Stimulated activated CD8-positive, alpha-beta memory T cell treated with anti-CD3 and anti-CD28 coated beads, Interleukin-2, amount 100 ng/mL, for 1 hour (primary cell): Measurements from ENCODE around the gene FRMD6.

Experiments
- DNase-seq, 2 donors: peaks; one replicate each; pipeline ENCODE4 v3.0.0-alpha.2; 2020; ENCODE audit warnings: low read depth in 2 of 2

Gene FRMD6

DNA sequence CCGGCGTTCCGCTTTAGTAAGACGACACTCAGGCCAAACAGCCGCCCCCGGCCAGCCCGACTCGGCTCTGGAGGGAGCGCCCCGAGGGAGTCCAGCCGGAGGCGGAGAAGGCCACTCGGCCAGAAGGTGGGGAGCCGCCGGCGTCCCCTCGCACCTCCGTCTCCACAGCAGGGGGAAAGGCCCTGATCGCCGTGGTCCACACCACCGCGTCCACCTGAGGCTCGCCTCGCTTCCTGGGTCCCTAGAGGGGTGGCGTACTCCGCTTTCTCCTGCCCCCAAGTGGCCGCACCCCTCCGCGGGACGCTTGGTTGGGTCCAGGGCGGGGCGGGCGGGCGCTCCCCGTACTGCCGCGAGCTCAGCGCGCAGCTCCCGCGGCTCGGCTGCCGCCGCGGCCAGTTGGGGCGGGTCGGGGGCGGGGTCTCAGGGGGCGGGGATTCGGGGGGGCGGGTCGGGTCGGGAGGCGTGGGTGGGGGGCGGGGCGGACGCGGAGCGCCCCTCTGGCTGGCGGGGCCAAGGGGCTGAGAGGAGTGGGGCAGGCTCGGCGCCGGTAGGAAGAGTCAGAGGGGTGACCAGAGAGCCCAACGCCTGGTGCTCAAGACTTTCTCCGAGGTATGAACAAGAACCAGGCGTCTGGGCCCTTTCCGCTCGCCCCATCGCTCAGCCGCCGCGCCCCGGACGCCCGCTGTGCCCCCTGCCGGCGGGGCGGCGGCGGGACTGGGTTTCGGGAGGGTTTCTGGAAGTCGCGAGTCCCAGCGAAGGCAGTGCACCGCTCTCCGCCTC is at the start of gene FRMD6:
Gene FRMD6 (plus strand): TSS at position 523 of the 780 bp plus-strand sequence. CDS start 37,927 bp downstream, outside the sequence.
- peak; percentile 54 to 62 for DNase-seq

DNA sequence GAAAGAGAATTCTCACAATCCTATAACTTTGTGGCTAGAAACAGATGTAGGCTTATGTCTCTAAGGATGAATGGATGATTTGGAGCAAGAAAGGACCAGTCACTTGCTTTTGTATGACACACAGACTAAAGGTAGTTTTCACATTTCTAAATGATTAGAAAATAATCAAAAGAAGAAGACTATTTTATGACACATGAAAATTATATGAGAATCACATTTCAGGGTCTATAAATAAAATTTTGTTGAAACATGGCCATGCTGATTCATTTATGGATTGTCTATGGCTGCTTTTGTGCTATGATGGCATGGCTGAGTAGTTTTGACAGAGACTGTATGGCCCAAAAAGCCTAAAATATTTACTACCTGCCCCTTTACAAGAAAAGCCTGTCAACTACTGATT is 49.4 kb upstream of the FRMD6 start:
- DNase-seq = no peak

DNA sequence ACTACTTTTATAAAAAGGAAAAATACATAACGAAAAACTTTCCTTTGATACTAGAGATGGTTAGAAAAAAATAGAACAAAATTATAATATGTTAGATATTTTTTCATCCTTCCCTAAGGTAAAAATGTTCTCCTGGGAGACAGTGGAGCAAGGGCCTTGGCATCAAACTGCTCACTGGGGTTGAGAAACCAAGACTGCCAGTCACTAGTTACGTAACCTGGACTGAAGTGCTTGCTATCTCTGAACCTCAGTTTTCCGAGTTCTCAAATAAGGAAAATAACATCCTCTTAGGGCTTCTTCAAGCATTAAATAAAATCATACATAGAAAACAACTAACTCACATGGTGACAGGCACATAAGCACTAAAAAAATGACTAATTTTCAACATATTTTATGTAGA is 48.2 kb upstream of the FRMD6 start:
- DNase-seq = no peak

DNA sequence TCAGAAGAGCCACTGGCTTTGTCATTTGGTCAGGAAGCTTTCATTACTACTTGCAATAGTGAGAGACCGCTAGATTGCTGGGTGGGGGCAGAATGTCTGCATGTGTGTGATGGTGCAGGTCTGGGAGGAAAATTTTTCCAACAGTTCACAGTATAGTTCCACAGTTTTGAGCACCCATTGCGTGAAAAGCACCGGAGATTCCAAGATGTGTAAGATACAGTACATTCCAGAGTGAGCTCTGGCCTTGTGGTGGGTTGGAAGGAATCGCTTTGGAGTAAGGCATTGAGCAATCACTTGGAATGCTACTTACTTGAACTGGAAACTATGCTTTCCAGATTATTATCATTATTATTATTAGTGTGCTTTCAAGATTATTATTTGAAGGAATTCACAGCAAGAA is 47.6 kb upstream of the FRMD6 start:
- DNase-seq = no peak

DNA sequence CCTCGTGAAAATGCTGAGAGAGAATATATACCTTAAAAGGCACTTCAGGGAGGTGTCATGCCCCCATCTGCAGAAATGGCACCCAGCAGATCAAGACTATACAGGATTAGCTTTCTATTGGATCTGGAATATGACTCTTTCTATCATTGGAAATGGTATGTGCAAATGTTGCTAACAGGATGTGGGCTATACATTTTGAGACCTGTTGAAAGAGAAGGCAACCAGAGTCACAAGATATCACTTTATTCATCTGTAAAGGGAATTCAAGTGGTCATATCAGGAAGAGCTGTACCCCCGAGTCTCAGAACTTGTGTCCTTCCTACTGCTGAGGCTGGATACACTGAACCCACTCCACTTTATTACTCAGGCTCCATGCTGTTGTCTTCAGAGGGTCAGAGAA is 46.1 kb upstream of the FRMD6 start:
- no peak for DNase-seq

DNA sequence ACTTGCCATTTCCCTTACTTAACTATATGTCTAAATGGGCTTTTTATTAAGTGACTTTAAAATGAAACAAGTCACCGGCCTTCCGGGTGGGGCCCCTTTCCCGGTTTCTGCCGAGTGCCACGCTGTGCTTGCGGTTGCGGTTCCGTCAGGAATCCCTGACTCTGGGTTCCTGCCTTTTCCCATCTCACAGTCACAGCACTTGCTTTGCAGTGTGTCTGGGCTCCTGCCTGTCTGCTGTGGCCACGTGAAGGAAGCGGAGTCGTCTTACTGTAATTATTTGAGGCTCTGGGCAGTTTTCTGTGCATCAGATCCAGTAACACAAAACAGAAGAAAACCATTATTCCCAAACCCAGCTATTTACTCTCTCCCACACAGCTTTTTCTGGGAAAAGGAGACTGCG is 44.0 kb upstream of the FRMD6 start:
- DNase-seq = no peak

DNA sequence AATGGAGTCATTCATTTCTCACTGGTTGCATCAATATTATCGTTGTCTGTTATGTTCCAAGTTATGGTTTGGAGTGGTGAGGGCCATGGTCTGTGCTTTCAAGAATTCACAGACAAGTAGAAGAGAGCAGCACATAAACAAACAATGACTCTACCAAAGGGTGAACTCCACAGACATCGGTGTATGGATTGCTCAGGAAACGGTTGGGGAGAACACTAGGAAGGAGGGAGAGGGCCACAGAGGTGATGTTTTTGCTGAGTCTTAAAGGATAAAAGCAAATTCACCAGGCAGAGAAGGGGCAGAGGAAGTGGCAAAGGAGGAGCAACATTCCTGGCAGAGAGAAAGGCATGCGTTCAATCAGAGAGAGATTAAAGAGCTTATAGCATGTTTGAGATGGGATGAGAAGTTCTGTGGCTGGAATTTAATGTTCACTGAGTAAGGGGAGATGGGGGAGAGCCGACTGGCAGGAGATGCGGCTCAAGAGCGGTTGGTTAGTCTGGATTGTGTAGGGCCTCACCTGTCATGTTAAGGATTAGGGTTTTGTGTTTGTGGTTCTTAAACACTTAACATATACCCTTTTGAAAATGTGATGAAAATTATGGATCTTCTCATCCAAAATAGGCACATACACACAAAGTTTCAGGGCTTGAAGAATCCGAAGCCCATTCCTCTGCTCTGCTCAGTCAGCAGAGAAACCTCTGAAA is 42.3 kb upstream of the FRMD6 start:
- DNase-seq = no peak

DNA sequence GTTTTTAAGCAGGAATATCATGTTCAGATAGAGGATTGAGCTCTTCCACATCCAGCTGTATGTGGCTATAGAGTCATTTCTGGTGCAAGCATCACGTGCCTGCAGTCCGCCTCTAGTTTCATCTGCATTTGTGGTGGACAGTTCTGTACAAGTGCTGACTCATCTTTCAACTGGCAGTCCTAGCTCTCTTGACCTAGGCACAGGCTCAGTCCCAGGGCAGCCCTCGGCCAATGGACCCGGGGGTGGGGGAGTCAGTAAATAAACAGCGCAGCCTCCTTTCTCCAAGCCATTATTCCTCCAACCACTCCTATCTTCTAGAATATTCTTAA is 41.8 kb upstream of the FRMD6 start:
- no peak for DNase-seq

DNA sequence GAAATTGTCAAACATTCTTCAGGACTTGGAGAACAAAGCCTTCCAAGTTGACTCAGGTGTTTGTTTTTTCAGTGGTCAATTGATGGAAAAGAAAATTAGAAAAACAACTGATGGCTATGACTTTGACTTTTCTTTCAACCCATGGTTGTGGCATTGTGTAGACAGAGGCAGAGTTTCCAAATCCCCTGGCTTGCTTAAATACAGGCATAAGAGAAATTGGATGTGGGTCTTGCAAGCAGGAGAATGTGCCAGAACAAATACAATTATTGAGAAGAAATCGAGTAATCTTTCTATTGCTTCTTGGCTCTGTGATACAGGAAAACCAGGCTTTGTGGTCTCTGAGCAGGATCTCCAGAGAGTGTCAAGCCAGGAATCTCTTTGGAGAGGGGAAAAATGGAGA is 40.9 kb upstream of the FRMD6 start:
- no peak for DNase-seq

DNA sequence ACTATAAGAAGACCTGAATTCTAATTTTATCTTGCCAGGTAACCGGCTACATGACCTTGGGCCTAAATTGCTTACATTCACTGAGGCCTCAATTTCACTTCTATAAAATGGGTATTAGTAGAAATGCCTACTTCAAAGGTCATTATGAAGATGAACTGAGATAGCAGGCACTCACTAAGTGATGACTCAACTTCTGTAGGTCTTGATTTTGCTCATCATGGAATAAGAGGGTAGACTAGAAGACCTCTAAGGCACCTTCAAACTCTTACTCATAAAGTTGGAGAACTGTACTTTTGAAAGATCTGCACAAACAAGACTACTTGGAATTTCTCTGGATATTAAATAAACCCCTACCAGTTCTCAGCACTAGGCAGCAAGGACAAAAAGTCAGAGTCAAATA is 39.3 kb upstream of the FRMD6 start:
- DNase-seq = no peak

DNA sequence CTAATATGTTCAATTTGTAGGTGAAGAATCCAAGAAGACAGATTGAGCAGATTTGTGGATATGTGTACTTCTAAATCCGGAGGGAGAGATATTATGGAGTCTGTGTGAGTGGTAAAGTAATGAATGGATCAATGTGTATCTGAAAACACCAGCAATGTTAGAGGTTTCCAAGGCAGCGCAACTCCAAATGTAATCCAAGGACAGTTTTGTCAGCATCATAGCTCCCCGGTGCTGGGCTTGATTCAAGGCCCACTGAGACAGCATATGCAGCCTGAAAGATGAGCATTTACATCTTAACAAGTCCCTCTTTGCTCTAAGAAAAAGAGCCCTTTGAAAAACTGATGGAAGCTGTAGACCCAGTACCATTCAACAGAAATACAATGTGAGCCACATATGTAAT is 38.3 kb upstream of the FRMD6 start:
- no peak for DNase-seq

DNA sequence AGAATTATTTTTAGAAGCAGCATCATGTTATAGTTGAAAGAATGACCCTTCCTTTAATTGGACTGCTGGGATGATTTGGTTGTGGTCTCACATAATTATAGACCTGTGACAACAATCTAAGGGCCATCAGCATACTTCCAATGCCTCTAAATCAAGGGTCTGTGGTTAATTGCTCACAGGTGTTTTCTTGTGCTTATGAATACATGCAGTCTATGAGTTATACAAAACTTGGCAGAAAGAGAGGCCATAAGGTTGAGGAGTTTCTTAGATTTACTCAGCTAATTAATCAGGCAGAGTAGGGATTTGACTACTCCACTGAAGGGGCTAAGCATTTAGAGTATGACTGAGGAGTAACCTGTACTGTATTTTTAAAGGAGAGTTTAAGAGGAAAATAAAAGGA is 37.0 kb upstream of the FRMD6 start:
- DNase-seq = no peak

DNA sequence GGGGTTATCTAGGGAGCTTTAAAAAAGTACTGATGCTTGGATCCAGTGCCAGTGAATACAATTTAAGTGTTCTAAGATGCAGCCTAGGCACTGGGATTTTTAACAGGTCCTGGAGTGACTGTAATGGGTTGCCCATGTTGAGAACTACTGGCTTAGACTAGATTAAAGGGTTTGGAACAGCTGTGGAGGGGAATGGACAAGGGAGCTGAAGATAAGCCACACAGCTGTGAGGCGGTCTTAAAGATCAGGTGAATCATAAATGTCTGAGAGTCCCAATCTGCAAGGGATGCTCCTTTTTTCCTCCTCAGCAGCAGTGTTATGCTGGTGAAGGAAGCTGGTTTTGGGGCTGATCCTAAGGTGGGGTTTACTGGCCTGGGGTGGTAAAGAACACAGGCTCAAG is 35.5 kb upstream of the FRMD6 start:
- DNase-seq = no peak

DNA sequence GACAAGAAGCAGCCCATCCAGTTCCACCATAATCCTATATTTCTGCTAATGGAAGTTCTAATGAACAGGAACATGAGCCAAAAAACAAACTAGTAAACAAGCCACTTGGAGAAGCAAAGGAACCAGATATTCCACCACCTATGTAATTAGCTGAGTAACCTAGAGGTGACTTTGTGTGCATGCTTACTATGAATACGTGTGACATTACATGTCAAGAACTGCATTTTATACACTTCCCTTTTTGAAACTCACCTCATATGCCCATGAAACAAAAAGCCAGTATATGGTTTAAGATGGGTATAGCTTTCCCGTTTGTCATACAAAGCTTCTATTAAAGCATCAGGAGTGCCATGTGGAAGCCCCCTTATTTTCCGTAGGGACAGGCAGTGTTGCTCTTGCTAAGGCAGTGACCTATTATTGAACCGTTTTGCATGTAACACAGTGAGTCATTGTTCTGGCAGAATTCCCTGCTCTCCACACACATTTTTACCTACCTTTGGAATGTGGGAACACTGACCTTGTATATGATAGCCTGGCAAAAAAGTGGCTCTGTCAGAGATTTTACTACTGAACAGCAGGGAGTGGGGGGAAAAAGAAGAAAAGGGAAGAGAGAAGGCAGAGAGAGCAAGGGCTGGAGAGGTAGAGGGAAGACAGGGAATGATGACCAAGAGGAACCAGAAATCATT is 34.8 kb upstream of the FRMD6 start:
- DNase-seq = no peak

DNA sequence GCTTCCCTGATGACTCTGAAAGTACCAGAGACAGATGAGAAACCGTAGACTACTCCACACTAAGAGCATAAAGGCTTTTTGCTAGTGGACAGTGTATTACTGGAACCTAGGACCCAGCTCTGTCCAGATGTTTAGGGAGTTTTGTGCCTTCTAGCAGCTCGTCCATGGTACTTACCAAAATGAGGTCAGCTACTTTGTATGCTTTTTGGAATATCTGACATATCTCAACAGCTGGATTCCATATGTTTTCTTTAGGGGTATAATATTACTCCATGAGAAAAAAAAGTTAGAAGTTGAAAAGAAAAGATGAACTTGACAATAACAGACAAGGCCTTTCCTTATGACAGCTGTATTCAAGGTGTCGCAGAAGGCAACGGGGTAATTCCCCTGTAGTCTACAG is 32.1 kb upstream of the FRMD6 start:
- no peak for DNase-seq

DNA sequence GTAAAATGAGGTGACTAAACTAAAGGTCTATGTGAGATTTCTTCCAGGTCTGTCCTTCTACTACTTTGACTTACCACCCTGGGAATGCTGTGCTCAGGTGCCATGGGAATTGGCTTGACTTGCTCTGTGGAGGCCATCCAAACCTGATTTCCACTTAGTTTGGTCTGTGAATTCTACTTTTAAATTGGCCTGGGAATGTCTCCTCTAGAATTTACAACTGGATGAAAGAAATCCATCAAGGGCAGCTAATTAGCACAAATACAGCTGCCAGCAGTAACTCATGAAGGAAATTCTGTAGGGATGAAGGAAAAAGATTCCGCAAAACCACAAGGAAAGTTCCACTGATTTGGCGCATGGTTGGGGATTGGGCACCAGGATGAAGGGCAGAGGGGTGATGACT is 31.7 kb upstream of the FRMD6 start:
- no peak for DNase-seq

DNA sequence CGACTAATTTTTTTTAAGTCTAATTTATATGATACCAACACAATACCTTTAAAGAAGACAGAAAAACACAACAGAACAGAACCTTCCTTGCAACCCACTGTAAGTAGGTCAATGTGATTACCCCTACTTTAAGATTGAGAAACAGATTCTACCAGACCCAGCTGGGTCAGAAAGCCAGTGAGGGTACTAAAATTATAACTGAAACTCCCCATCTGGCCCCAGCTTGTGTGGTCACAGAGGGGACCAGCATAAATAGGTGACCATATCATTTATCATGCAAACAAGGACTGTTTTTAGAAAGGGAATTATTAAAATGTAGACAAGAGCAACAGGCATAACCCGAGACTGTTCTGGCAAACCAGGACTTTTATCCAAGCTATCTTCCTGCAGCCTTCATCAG is 30.1 kb upstream of the FRMD6 start:
- DNase-seq = no peak

DNA sequence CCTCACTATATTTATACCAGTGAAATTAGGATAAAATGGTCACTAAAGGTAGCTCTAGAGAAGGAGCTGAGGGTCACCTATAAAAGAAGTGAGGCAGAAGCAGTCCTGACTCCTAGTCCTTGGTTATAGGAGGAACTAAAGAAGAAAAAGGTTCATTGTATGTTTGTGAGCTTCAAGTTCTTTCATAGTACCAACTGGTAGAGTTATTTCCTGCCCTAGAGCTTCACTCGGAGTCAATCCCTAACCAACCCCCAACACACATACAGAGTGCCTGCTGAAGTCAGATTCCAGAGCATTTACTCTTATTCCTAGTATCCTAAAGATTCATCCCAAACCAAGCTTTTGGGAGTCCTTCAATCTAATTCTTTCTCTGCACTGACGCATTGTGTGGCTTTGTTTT is 29.3 kb upstream of the FRMD6 start:
- DNase-seq = no peak

DNA sequence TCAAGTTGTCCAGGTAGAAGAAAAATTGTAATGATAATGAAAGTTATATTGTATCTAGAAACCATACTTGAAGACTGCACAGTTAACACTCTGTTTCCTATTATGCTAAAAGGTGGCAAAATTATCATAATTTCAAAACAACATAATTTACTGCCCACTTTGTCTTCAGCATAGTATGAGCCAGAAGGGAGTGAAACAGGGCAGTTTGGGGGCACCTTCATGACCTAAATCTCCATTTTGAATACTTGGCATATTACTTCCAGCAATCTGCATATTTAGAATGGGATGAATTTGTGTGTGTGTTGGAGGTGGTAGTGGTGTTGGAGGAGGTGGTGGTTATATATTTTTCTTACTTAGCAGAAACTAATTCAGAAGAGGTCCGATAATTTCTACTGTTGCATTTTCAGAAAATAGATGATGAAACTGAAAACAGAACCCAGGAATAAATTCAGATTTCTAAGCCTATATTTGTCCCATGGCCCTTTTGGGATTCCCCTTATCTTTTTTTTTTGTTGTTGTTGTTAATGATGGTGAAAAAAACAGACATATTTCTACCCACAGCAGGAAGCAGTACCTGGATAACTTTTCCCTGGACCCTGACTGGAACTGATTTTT is 26.6 kb upstream of the FRMD6 start:
- no peak for DNase-seq

DNA sequence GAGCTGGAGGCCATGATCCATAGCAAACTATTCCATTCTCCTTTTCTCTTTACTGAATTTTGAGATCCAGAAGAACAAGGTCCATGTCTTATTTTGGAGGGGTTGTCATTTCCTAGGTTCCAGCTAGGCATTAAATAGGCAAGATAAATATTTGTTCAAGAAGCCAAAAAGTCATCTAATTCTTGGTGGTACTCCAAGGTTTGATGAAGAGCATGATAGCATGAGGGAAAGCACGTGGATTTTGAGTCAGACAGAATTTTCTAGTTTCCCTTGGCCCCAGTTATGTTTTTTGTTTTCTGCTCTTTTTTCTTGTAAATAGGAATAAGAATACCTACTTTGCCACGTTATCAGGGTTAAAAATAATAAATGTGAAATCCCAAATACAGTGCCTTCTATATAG is 25.5 kb upstream of the FRMD6 start:
- no peak for DNase-seq

DNA sequence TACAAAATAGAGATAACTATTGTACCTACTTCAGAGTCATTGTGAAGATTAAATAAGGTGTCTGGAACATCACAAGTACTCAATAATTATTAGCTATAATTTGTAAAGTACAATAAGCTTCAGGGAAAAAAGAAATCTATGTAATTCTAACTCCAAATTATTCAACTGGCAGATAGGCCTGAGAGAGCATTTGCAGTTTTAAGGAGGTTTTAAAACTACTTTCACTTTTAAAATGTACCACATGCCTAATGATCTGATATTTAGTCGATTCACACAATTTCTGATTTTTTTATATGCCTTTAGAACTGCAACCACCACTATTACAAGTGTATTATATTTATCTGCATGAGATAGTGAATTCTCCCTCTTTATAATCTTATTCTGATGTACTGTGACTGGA is 24.9 kb upstream of the FRMD6 start:
- DNase-seq = no peak

DNA sequence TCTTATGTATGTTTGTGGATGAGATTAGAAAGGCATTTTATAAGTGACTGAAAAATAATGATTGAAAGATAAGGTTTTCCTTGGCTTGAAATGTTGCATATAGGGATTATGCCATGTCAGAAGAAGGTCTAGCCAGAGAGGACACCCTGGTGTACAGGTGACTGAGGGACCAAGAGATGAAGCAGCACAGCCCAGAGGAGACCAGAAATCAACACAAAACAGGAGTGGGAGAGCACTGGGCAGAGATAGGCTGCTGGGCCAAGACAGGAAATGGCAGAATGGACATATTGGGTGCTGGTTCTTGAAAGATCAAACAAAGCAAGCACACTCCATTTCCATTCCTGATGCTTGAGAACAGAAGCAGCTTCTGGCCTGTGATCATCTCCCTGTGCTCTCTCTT is 24.4 kb upstream of the FRMD6 start:
- no peak for DNase-seq

DNA sequence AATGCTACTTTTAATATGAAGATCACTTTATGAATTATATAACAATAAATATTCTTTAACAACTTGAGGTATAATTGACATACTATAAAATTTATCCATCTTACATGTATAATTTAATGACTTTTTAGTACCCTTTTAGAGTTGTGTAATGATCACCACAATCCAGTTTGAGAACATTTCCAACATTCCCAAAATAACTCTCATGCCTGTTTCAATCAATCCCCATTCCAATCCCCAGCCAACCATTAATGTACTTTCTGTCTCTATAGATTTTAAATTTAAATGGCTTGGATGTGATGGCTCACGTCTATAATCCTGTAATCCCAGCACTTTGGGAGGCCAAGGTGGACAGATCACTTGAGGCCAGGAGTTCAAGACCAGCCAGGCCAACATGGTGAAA is 23.5 kb upstream of the FRMD6 start:
- DNase-seq = no peak
